ENCODE data around the gene RB1.

RB1 gene

DNA sequence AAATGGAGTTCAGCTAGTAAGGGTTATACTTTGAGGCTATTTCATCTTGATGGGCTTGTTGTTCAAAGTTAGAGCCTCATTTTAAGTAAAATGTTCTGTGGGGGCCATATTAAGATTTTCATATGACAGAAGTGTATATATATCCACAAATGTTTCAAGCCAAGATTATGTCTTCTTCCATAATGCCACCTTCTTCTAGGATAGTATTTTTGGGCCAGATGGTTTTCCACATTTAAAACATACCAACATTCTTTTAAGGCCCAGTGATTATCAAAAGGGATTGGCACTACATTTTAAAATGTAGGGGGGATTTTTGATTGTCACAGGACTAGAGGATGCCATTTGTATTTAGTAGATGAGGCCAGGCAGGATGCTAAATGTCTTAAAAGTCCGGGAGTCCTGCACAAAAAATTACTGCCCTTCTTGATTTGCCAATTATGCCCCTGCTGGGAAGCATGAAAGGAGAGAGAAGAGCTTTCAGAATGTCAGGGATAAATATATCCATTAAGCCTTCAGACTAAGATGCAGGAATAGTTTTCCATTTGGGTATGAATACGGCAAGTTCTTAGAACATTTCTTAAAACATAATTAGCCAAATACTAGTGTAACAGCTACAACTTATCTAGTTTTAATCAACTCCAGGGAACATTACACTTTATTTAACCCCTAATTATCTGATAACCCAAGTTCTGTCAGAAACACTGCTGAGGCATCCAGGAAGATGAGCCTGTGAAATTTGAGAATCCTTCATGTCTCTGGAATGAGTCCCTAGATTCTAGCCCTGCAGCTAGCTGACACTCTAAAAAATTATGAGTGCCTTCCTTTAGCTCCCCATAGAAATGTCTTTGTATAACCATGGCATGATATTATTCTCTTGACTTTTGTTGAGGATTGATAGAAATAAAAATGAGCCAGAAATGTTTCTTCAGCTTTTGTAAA, 36.6 kb upstream of the RB1 start:
- no peak overlapping the region for H3K4me3 ChIP-seq (ENCODE audit: low read depth, low read length)
- TF ChIP-seq, protein P1, sequence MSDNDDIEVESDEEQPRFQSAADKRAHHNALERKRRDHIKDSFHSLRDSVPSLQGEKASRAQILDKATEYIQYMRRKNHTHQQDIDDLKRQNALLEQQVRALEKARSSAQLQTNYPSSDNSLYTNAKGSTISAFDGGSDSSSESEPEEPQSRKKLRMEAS (IDR thresholded peaks at IDR 0.05; ENCODE audit: low read depth, low read length): no peak
- TF ChIP-seq POLR2A (IDR thresholded peaks at IDR 0.05; ENCODE audit: extremely low read depth, insufficient read length) (no peak), MYC (IDR thresholded peaks at IDR 0.05; ENCODE audit: low read depth, low read length) (no peak), CTCF (IDR thresholded peaks at IDR 0.05; ENCODE audit: low read depth, low read length) (no peak)
- no peak for DNase-seq (ENCODE audit: low read depth)

DNA sequence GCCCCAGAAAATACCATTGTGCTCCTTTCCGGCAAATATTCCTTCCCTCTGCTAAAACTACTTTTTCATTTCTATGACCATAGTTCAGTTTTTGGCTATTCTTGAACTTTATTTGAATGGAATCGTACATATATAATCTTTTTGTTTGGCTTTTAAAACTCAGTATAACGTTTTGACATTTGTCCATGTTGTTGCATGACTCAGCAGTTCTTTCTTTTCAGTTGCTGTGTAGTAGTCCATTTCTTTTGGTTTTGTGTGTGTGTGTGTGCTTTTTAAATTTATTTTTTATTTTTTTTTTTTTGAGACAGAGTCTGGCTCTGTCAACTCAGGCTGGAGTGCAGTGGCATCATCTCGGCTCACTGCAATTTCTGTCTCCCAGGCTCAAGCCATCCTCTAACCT, 35.5 kb upstream of the RB1 start:
- no peak overlapping the region for H3K4me3 ChIP-seq (ENCODE audit: low read depth, low read length)
- TF ChIP-seq, protein P1 (IDR thresholded peaks at IDR 0.05; ENCODE audit: low read depth, low read length): no peak
- no peak for TF ChIP-seq CTCF (IDR thresholded peaks at IDR 0.05; ENCODE audit: low read depth, low read length)
- no peak for TF ChIP-seq MYC (IDR thresholded peaks at IDR 0.05; ENCODE audit: low read depth, low read length)
- no peak for TF ChIP-seq POLR2A (IDR thresholded peaks at IDR 0.05; ENCODE audit: extremely low read depth, insufficient read length)
- no peak for DNase-seq (ENCODE audit: low read depth)

DNA sequence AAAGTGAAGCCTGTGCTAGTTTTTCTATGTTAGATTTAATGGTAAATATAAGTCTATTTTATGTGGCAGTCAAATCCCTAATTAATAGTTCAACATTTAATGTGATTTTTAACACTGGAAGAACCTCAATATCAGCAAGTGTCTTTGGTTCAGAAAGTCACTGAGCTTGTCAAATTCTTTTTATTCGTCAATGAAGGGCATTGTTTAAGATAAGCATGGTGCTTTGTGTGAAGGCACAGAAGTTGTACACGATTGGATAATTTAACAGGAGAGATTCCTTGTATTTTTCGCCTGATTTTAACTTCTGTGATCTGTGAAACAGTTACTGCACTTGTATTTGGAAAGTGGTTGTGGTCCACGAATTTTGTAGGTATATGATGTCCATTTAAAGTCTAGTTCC, 30.2 kb upstream of the RB1 start:
- H3K4me3 ChIP-seq (ENCODE audit: low read depth, low read length): no peak overlapping the region
- TF ChIP-seq, protein P1 (IDR thresholded peaks at IDR 0.05; ENCODE audit: low read depth, low read length): no peak
- TF ChIP-seq MYC (IDR thresholded peaks at IDR 0.05; ENCODE audit: low read depth, low read length) (no peak), POLR2A (IDR thresholded peaks at IDR 0.05; ENCODE audit: extremely low read depth, insufficient read length) (no peak), CTCF (IDR thresholded peaks at IDR 0.05; ENCODE audit: low read depth, low read length) (no peak)

GRCh38 chr13:48275507-48275906, 28.0 kb upstream of the RB1 start:
- no peak for TF ChIP-seq MYC (IDR thresholded peaks at IDR 0.05; ENCODE audit: low read depth, low read length)
- TF ChIP-seq, protein P1 (IDR thresholded peaks at IDR 0.05; ENCODE audit: low read depth, low read length): no peak
- TF ChIP-seq POLR2A (IDR thresholded peaks at IDR 0.05; ENCODE audit: extremely low read depth, insufficient read length): no peak
- no peak for TF ChIP-seq CTCF (IDR thresholded peaks at IDR 0.05; ENCODE audit: low read depth, low read length)
- DNase-seq (ENCODE audit: low read depth): no peak
- H3K4me3 ChIP-seq (ENCODE audit: low read depth, low read length): no peak overlapping the region

More for the DNA sequence above, 30.2 kb upstream of the RB1 start:
- DNase-seq (ENCODE audit: low read depth): no peak

- no peak overlapping the region for H3K4me3 ChIP-seq (ENCODE audit: low read depth, low read length)
- no peak for TF ChIP-seq POLR2A (IDR thresholded peaks at IDR 0.05; ENCODE audit: extremely low read depth, insufficient read length)
- TF ChIP-seq MYC (IDR thresholded peaks at IDR 0.05; ENCODE audit: low read depth, low read length): no peak
- TF ChIP-seq, protein P1 (IDR thresholded peaks at IDR 0.05; ENCODE audit: low read depth, low read length): no peak
- TF ChIP-seq CTCF (IDR thresholded peaks at IDR 0.05; ENCODE audit: low read depth, low read length): no peak
- DNase-seq (ENCODE audit: low read depth): no peak
These were observed 24.7 kb upstream of the RB1 start for GRCh38 chr13:48278806-48279205.
